Stimulated activated CD4-positive, alpha-beta T cell treated with anti-CD3 and anti-CD28 coated beads, Interleukin-1b, Interleukin-23, amount 100 ng/mL, for 4 hours (primary cell): Measurements from ENCODE around the gene FBXW8.

Experiments
- DNase-seq, 2 donors: peaks; one replicate each; pipeline ENCODE4 v3.0.0-alpha.2; 2020; ENCODE audit warnings: low read depth in 2 of 2

The FBXW8 gene

GRCh38 chr12:116887244-116887643, 23.5 kb upstream of the FBXW8 start:
- DNase-seq: no peak

GRCh38 chr12:116887897-116888296, 22.9 kb upstream of the FBXW8 start:
- no peak for DNase-seq

GRCh38 chr12:116890330-116890729, 20.4 kb upstream of the FBXW8 start:
- no peak for DNase-seq

GRCh38 chr12:116891019-116891418, 19.7 kb upstream of the FBXW8 start:
- no peak for DNase-seq

DNA sequence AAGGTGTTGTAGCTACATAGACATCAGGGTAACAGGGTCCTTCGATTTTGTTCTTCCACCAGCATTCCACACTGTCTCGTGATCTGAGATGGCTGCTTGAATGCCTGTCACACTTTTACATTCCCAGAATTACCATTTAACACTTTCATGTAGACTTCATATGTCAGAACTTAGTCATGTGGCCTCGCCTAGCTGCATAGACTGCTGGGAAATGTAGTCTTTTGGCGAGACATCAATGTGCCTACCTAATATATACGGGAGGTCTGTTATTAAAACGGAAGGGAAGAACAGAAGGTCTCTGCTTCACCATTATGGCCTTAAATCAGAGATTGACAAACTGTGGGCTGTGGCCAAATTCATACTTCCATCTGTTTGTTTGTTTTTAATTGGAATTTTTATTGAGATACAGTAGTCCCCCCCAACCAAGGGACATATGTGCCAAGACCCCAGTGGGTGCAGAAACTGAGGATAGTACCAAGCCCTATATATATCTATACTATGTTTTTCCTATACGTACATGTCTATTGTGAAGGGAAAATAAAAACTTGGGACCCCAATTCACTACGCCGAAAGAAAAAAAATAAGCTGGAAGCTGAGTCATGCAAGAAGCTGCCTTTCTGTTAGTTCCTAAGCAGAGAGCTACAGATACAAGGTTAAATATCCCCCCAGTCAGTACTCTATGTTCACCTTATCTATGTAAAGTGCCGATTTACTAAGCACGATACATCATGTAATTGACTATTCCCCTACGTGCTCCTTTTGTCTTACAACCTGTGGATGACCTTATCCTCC, 18.2 kb upstream of the FBXW8 start:
- DNase-seq: no peak

DNA sequence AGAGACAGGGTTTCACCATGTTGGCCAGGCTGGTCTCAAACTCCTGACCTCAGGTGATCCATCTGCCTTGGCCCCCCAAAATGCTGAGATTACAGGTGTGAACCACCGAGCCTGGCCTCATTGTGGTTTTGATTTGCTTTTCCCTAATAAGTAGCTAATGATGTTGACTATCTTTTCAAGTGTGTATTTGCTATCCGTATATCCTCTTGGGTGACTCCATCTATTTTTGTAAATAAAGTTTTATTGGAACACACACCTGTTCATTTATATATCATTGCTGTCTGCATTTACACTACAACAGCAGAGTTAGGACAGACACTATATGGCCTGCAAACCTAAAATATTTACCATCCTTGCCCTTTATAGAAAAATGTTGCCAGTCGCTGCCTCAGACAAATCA, 15.8 kb upstream of the FBXW8 start:
- DNase-seq: no peak

DNA sequence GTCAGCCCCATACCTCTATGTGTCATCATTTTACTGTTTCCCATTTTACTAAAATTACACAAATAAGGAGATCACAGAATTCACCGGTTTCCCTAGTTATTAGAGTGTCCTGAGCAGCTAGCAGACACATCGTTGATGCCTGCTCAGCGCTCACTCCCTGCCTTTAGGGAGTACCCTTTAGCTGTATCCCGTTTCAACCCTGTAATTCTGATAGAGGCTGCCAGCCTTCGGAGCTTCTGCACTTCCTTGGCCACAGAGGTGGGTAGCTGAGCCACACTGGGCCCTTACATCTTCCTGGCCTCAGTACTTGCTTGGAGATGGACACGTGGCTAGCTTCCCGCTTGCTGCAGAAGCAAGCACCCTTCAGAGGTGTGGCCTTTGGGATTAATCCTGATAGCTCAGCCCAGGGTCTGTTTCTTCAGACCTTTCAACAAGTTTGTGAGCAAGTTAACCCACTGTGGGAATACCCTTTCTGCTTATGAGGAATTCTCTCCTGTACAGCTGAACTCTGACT, 14.3 kb upstream of the FBXW8 start:
- DNase-seq: no peak

GRCh38 chr12:116897476-116897875, 13.3 kb upstream of the FBXW8 start:
- no peak for DNase-seq

DNA sequence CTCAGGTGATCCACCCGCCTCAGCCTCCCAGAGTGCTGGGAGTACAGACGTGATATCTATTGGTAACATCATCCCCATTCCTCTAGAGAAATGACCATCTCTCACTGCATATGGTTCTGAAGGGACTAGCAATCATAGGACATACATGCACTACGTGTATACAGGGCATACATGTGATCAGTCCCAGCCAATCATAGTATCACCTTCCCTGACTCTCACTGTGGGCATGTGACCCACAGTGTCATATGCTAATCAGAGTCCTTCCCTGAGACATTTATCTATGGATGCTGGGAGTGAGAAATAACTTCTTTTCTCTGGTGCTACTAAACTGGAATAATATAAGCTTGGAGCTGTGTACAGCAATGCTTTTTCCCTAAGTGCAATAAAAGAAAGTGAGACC, 12.1 kb upstream of the FBXW8 start:
- no peak for DNase-seq

DNA sequence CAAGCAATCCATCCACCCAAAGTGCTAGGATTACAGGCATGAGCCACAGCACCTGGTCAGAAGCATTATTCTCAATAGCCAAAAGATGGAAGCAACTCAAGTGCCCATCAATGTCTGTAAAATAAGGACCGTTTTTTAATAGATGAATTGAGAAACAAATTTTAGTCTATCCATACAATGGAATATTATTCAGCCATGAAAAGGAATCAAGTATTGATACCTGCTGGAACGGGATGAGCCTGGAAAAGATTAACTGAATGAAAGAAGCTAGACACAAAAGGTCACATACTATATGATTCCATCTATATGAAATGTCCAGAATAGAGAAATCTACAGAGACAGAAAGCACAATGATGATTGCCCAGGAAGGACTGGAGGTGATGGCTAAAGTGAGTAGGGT, 9.1 kb upstream of the FBXW8 start:
- DNase-seq: no peak

- DNase-seq: no peak
These were observed 6.9 kb upstream of the FBXW8 start for GRCh38 chr12:116903818-116904217.

DNA sequence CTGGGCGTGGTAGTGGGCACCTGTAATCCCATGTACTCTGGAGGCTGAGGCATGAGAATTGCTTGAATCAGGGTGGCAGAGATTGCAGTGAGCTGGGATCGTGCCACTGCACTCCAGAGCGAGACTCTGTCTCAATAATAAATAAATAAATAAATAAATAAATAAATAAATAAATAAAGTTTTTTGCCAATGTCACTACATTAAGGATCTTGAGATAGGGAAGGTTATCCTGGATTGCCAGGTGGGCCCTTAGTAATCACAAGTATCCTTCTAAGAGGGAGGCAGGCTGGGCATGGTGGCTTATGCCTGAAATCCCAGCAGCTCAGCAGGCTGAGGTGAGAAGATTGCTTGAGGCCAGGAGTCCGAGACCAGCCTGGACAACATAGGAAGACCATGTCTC, 4.5 kb upstream of the FBXW8 start:
- DNase-seq: no peak

DNA sequence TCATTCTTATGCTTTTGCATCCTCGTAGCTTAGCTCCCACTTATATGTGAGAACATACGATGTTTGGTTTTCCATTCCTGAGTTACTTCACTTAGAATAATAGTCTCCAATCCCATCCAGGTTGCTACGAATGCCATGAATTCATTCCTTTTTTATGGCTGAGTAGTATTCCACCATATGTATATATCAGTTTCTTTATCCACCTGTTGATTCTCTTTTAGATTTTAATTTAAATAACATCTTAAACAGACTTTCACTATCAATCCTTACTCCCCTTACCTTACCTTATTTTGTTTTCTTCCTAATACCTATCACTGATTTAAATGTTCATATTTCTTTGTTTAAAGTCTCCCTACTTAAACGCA, 488 bp upstream of the FBXW8 start:
- DNase-seq: no peak

GRCh38 chr12:116915326-116915725, 4.6 kb downstream of the FBXW8 start:
- no peak for DNase-seq

- no peak for DNase-seq
These were observed 5.4 kb downstream of the FBXW8 start for GRCh38 chr12:116916122-116916521.

DNA sequence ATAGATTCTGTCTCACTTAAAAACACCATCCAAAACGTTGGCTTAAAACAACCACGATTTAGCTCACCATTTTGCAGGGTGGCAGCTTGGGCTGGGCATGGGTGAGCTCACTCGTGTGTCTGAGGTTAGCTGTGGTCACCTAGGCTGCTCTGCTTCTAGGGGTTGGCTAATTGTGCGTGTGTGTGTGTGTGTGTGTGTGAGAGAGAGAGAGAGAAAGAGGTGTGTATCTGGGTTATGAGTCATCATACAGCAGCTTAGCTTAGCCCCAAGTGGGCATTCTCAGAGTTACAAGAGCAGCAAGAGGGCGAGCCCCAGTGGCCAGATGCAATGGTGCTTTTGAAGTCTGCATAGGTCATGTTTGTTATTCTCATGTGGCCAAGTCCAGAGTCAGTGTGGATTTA, 6.0 kb downstream of the FBXW8 start:
- DNase-seq: peak in 1 of 2 donors; percentile 25

GRCh38 chr12:116918464-116918863, 7.7 kb downstream of the FBXW8 start:
- DNase-seq: no peak

- DNase-seq: no peak
These were observed 8.5 kb downstream of the FBXW8 start for GRCh38 chr12:116919247-116919661.

DNA sequence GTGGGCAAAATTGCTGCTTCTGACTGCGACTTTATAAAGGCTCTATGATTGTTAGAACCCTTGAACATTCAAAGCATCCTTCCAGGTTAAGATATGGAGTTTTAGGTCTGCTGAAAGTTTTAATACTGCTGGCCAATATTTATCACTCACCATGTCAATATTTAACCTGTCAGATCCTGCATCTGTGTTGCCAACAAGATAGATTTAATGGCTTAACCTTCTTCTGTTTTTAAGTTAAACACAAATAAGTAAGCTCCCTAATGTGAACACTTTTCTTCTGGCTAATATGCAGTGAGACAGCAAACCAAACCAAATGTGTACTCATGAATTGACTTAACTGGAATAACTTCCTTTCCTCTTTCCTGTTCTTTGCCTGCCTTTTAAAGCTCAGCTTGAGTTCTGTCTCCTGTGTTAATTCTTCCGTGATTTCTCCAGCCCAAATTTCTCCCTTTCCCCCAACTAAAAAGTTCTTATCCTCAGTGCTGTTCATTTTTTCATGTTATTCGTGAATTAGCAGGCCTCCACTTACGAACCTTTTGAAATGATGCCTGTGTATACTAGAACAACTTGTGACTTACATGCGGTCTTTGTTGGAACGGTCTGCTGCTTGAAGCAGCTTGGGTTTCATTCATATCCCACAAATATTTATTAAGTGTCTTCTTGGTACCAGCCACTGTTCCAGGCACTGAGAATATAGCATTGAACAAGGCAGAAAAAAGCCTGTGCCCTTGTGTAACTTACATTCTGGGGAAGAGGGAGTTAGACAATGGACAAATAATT, 9.1 kb downstream of the FBXW8 start:
- DNase-seq: no peak

DNA sequence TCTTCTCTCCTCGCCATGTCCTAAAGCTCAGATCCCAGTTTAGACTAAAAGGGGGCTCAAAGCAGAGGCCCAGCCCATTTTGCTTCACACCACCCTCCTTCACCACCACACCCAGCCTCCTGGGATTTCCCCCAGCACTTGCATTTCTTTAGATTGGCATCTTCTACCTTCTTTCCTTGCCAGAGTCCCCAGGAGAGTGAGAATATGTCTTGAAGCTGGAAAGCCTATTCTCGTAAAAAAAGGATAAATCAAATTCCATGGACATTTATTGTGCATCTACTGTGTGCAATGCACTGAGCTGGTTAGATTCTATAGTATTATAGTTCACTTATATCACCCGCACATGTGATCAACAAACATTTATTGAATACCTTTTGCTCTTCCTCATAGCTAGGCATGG, 10.2 kb downstream of the FBXW8 start:
- no peak for DNase-seq

- no peak for DNase-seq
These were observed 11.6 kb downstream of the FBXW8 start for GRCh38 chr12:116922194-116922897.
